Muscle of leg (tissue), 11 donors: ENCODE results near the gene WDR38. TPM values are rescaled to one million over a fixed set of nuclear protein-coding genes. Genes with fewer than 3 reads are reported as not detected.
A peak's percentile ranks its signal among the peaks of the same experiment; 100 is the strongest.

Experiments
- DNase-seq: peaks from one replicate; pipeline ENCODE4 v3.0.0; 2013
- H3K27ac ChIP-seq: one replicate; pipeline ENCODE4 v1.5.1; 2013; ENCODE audit warnings: mild to moderate bottlenecking, low read length, control low read depth
- H3K27me3 ChIP-seq: one replicate; pipeline ENCODE4 v1.6.1; 2013; ENCODE audit warnings: low read length; ENCODE audit not compliant: control insufficient read depth, insufficient read depth
- H3K36me3 ChIP-seq: one replicate; pipeline ENCODE4 v1.6.1; 2013; ENCODE audit warnings: low read length; ENCODE audit not compliant: control insufficient read depth, insufficient read depth
- H3K4me1 ChIP-seq: one replicate; pipeline ENCODE4 v1.6.1; 2013; ENCODE audit warnings: low read length; ENCODE audit not compliant: control insufficient read depth, insufficient read depth
- H3K4me3 ChIP-seq: one replicate; pipeline ENCODE4 v1.5.1; 2013; ENCODE audit warnings: low read length, control low read depth
- H3K9me3 ChIP-seq: replicated peaks from 2 replicates; pipeline ENCODE4 v1.6.1; 2013; ENCODE audit warnings: low read depth, low read length; ENCODE audit not compliant: control insufficient read depth
- WGBS: methylation state at CpG from one replicate; pipeline ENCODE4 v1.1.5; 2013; ENCODE audit warnings: missing lambda C conversion rate; ENCODE audit not compliant: insufficient coverage; 5-methylcytosine and 5-hydroxymethylcytosine counted together
- polyA plus RNA-seq, 8 donors: library from polyadenylated mRNA; unstranded; fragments of 120-200 nt; gene quantifications; one replicate each; pipeline versions ENCODE4 v1.2.1 to v1.2.3, GENCODE V29; 2013; ENCODE audit warnings: inconsistent platforms in 1 of 8, low replicate concordance in 1 of 8; ENCODE audit not compliant: insufficient read length in 8 of 8, insufficient read depth in 1 of 8
- total RNA-seq: library from RNA; stranded (reverse); fragments of 120-200 nt; gene quantifications from one replicate; pipeline ENCODE4 v1.2.4, GENCODE V29; 2013

Gene WDR38
- total and polyA plus RNA-seq, 9 donors = 0.04 to 0.53 (median 0.21) TPM; not detected in 4

DNA sequence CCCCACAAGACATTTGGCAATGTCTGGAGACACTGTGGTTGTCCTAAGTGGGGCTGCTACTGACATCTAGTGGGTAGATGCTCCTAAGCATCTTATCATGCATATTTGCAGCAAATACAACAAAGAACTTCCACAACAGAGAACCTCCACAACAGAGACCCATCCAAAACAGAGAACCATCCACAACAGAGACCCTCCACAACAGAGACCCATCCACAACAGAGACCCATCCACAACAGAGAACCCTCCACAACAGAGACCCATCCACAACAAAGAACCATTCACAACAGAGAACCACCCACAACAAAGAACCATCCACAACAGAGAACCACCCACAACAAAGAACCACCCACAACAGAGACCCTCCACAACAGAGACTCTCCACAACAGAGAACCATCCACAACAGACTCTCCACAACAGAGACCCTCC, 41.5 kb downstream of the WDR38 start:
- H3K9me3 ChIP-seq = no peaks in the 10 kb centered on the region
- H3K27ac ChIP-seq = no peak overlapping the region
- H3K27me3 ChIP-seq = no peaks in the 10 kb centered on the region
- peak; percentile 25 for DNase-seq
- peaks cover 62% of the 10 kb centered on the region for H3K36me3 ChIP-seq
- H3K4me1 ChIP-seq = no peaks in the 10 kb centered on the region
- H3K4me3 ChIP-seq = no peak overlapping the region

DNA sequence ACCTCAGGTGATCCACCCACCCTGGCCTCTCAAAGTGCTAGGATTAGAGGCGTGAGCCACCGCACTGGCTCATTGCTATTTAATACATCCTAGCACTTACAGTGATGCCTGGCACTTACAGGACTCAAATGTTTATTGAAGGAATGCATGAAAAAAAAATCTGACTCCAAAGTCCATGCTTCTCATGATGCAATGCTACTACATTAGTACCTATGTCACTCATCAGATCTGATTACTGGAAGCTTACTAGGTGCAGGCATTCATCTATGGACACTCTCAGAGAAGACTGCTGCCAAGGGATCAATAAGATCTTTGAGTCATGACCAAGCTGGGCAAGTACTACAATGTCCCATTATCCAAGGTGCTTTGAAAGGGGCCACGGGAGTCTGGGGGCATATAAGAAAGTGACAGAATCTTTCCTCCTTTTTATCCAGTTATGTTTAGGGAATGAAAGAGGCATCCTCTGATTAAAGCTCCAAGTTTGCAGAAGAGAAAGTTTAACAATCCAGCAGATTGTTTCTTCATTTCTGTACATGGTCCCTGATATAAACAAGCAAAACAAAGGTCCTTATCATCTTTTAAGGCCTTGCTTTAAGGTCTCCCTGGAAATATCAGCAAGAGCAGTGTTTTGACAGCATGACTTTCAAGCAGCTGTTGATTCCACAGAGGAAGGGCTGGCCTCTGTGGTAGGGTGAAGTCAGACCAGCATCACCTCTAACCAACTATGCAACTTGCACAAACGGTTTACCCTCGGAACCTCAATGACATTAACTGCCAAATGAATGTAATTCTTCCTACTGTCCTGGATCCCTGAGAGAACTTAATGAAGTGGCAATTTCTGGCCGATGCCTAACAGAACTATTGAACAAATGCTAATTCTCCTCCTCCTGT, 44.6 kb downstream of the WDR38 start:
- Histone ChIP-seq H3K4me3 (no peak overlapping the region), H3K27me3 (no peaks in the 10 kb centered on the region), H3K9me3 (no peaks in the 10 kb centered on the region), H3K27ac (no peak overlapping the region), H3K4me1 (no peaks in the 10 kb centered on the region), H3K36me3 (peaks cover 54% of the 10 kb centered on the region)
- no peak for DNase-seq
- WGBS = 72% methylated on average over 2 of the region's 6 CpGs

DNA sequence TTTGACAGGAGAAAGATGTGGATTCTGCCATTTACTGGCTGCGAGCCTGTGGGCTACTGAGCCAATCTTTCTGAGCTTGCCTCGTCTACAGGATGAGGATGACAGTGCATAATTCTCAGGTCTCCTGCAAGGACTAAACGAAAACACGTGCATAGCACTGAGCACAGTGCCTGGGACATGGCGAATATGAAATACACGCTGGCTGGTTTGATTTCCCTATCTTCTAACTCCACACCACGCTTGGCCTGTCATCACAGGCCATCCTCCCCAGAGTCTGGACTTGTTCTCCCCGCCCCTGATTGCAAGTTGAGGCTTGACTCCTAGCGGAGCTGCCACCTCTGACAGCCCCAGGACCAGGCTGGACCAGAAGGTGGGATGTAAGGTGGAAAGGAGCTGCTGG, 46.6 kb downstream of the WDR38 start:
- Histone ChIP-seq H3K27ac (no peak overlapping the region), H3K36me3 (peaks cover 43% of the 10 kb centered on the region), H3K4me1 (no peaks in the 10 kb centered on the region), H3K9me3 (no peaks in the 10 kb centered on the region), H3K27me3 (no peaks in the 10 kb centered on the region), H3K4me3 (no peak overlapping the region)
- DNase-seq = no peak
- WGBS = 88% methylated on average over 8 of the region's 9 CpGs

DNA sequence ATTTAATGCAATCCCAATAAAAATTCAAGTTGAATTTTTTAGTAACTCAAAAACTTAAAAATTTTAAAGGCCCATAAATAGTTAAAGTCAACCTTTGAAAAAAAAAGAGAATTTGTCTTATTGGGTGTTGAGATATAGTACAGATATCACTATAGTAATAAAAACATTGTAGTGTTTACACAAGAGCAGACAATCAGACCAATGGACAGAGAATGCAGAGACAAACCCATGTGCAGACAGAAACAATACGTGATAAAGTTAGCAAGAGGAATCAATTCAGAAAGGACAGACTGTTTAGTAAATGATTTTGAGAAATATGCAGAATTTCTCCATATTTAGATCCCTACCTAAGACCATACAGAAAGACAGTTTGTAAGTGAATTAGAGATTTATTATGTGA, 53.7 kb downstream of the WDR38 start:
- DNase-seq = no peak
- Histone ChIP-seq H3K9me3 (no peaks in the 10 kb centered on the region), H3K4me3 (no peak overlapping the region), H3K4me1 (no peaks in the 10 kb centered on the region), H3K27ac (no peak overlapping the region), H3K27me3 (no peaks in the 10 kb centered on the region), H3K36me3 (peaks cover 27% of the 10 kb centered on the region)
- no CpG with 5 or more reads among the region's 1 CpG for WGBS

Other genes with a start within 250 kb of the WDR38 start
- 0.58 TPM for gene NR6A1, start 82.1 kb upstream of the WDR38 start, total RNA-seq
- under 1 TPM; 0.41 to 0.93 (median 0.67) TPM for gene NR6A1, start 82.1 kb upstream of the WDR38 start, polyA plus RNA-seq
- 100 TPM for gene OLFML2A, start 76.3 kb upstream of the WDR38 start, total RNA-seq
- 100 to 1,000 TPM; 117 to 176 (median 149) TPM for gene OLFML2A, start 76.3 kb upstream of the WDR38 start, polyA plus RNA-seq
- gene RPL35, start 8.5 kb downstream of the WDR38 start, total RNA-seq = 4,378 TPM
- 1,000 to 10,000 TPM; 1,814 to 2,530 (median 2,139) TPM for gene RPL35, start 8.5 kb downstream of the WDR38 start, polyA plus RNA-seq
- 15.0 TPM for gene ARPC5L, start 8.7 kb downstream of the WDR38 start, total RNA-seq
- gene ARPC5L, start 8.7 kb downstream of the WDR38 start, polyA plus RNA-seq = 10 to 100 TPM; 31.3 to 34.6 (median 32.4) TPM
- 9.1 TPM for gene GOLGA1, start 87.6 kb downstream of the WDR38 start, total RNA-seq
- 10 to 100 TPM in 4 of 8 donors, 1 to 10 TPM in 4; 9.7 to 14.2 (median 10.2) TPM for gene GOLGA1, start 87.6 kb downstream of the WDR38 start, polyA plus RNA-seq